ENCODE data around the gene MPP3.

DNA sequence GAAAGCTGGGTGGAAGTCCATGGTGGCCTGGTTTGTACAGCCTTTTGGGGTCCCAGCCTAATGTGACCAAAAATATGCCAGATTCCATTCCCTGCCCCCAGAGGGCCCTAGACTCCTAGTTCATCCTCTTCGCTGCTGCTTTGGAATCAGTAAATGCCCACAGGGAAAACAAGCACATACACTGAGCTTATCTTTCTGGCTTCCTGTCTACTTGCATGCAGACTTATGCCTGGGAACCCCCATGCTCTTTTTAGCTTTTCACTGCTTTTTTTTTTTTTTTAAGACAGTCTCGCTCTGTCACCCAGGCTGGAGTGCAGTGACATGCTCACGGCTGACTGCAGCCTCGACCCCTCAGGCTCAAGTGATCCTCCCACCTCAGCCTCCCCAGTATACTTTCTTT lies 7.9 kb upstream of the MPP3 start:
- TF ChIP-seq GATA2 (IDR thresholded peaks at IDR 0.05; ENCODE audit: low read depth, low read length): 0 out of 2 replicates have a peak, but pooled peaks have one; percentile 35
- TF ChIP-seq GATA3 (IDR thresholded peaks at IDR 0.05; ENCODE audit: low read depth, low read length): no peak

All from SH-SY5Y (cell line).